SH-SY5Y (cell line): ENCODE measurements around the gene SHFL.

Source experiments
- GATA2 ChIP-seq: IDR thresholded peaks from 2 replicates; pipeline ENCODE4 v1.6.1; 2011; ENCODE audit warnings: mild to moderate bottlenecking, low read depth, low read length
- GATA3 ChIP-seq: IDR thresholded peaks from 2 replicates; pipeline ENCODE4 v1.6.1; 2011; ENCODE audit warnings: low read depth, mild to moderate bottlenecking, low read length, moderate library complexity

Gene SHFL

GRCh38 chr19:10074153-10074552 is 12.0 kb upstream of the SHFL start:
- no peak for TF ChIP-seq GATA2
- TF ChIP-seq GATA3: no peak

GRCh38 chr19:10076535-10076934 is 9.6 kb upstream of the SHFL start:
- no peak for TF ChIP-seq GATA3
- no peak for TF ChIP-seq GATA2

- TF ChIP-seq GATA2 (no peak), GATA3 (no peak)
Measured at GRCh38 chr19:10078329-10078728, 7.8 kb upstream of the SHFL start.

GRCh38 chr19:10079031-10079453 is 7.1 kb upstream of the SHFL start:
- TF ChIP-seq GATA2 (no peak), GATA3 (no peak)

GRCh38 chr19:10083911-10084310 is 2.2 kb upstream of the SHFL start:
- TF ChIP-seq GATA3 (no peak), GATA2 (no peak)

- TF ChIP-seq GATA3 (no peak), GATA2 (no peak)
Measured at GRCh38 chr19:10084803-10085202, 1.3 kb upstream of the SHFL start.

GRCh38 chr19:10086591-10087192 is 575 bp downstream of the SHFL start:
- TF ChIP-seq GATA2 (no peak), GATA3 (no peak)

- TF ChIP-seq GATA3: no peak
- no peak for TF ChIP-seq GATA2
Measured at GRCh38 chr19:10087296-10088061, 1.4 kb downstream of the SHFL start.

- TF ChIP-seq GATA2 (no peak), GATA3 (no peak)
Measured at GRCh38 chr19:10088949-10089554, 2.9 kb downstream of the SHFL start.

- TF ChIP-seq GATA3 (no peak), GATA2 (no peak)
Measured at GRCh38 chr19:10089801-10090375, 3.8 kb downstream of the SHFL start.

- no peak for TF ChIP-seq GATA2
- no peak for TF ChIP-seq GATA3
Measured at GRCh38 chr19:10091370-10091687, 5.2 kb downstream of the SHFL start.

GRCh38 chr19:10091895-10092641 is 6.0 kb downstream of the SHFL start:
- TF ChIP-seq GATA2 (no peak), GATA3 (no peak)

GRCh38 chr19:10092648-10093294 is 6.7 kb downstream of the SHFL start:
- TF ChIP-seq GATA2 (no peak), GATA3 (no peak)
